Measurements from ENCODE around the gene CFAP92. TPM values are rescaled to one million over a fixed set of nuclear protein-coding genes. Genes with fewer than 3 reads are reported as not detected.

CFAP92 gene
- total and polyA plus RNA-seq, 4 donors = 0.05 to 0.25 (median 0.06) TPM; not detected in 1

DNA sequence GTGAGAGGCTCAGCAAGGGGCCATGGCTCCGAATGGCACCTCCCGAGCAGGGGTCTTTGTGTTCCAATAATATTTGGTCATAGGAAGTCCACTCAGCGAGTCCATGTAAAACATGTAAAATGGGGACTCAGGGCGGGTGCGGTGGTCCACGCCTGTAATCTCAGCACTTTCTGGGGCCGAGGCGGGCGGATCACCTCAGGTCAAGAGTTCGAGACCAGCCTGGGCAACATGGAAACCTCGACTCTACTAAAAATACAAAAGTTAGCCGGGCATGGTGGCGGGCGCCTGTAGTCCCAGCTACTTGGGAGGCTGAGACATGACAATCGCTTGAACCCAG is 33.6 kb upstream of the CFAP92 start (continued):
- TF ChIP-seq, protein P1, sequence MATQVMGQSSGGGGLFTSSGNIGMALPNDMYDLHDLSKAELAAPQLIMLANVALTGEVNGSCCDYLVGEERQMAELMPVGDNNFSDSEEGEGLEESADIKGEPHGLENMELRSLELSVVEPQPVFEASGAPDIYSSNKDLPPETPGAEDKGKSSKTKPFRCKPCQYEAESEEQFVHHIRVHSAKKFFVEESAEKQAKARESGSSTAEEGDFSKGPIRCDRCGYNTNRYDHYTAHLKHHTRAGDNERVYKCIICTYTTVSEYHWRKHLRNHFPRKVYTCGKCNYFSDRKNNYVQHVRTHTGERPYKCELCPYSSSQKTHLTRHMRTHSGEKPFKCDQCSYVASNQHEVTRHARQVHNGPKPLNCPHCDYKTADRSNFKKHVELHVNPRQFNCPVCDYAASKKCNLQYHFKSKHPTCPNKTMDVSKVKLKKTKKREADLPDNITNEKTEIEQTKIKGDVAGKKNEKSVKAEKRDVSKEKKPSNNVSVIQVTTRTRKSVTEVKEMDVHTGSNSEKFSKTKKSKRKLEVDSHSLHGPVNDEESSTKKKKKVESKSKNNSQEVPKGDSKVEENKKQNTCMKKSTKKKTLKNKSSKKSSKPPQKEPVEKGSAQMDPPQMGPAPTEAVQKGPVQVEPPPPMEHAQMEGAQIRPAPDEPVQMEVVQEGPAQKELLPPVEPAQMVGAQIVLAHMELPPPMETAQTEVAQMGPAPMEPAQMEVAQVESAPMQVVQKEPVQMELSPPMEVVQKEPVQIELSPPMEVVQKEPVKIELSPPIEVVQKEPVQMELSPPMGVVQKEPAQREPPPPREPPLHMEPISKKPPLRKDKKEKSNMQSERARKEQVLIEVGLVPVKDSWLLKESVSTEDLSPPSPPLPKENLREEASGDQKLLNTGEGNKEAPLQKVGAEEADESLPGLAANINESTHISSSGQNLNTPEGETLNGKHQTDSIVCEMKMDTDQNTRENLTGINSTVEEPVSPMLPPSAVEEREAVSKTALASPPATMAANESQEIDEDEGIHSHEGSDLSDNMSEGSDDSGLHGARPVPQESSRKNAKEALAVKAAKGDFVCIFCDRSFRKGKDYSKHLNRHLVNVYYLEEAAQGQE (IDR thresholded peaks at IDR 0.05) = no peak
- TF ChIP-seq GABPA (IDR thresholded peaks at IDR 0.05 in 1 of 2, conservative IDR thresholded peaks at IDR 0.05 in 1 of 2) (no peak), JUND (IDR thresholded peaks at IDR 0.05) (no peak), SP1 (IDR thresholded peaks at IDR 0.05) (no peak), FOXA2 (IDR thresholded peaks at IDR 0.05) (no peak), FOXA1 (IDR thresholded peaks at IDR 0.05) (no peak), TAF1 (conservative IDR thresholded peaks at IDR 0.05) (no peak)

DNA sequence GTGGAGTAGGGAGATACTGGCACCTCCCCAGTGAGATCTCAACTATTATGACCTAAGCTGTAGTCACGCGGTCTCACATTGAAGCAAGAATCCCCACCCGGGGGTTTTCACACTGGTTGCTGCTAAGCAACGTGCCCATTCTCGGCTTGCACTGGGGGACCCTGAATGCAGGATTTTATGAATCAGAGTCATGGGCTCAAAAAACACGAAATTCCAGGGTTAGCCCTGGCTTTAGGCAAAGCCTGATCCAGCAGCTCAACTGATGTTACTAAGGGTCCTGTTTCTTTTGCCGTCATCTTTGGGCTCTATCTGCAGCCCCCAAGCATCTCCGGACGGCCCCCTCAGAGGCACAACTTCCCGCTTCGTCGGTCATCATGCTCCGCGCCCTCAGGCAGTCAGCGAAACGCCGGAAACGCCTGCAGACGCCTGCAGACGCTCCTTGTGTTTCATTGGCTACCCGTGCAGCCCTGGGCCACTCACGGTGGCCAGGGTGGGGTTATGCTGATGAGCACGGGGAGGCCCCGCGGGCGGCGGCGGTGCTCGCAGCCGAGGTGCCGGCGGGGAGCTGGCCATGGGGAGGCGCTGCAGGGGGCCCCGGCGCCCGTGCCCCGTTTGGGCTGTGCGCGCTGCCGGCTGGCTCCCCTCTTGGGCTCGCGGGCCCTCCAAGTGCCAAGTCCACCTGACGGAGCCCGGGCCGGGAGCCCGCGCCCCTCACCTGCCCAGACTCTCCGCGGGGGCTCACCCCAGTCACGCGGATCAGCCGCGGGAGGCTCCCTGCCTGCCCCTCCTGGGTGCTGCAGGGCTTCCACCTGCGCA is 33.1 kb upstream of the CFAP92 start:
- no peaks in the 10 kb centered on the region for H3K36me3 ChIP-seq (ENCODE audit: control insufficient read depth in 4 of 4, insufficient read depth in 3 of 4, low read depth in 1 of 4, low read length in 3 of 4)
- no peaks in the 10 kb centered on the region for H3K27me3 ChIP-seq (ENCODE audit: control insufficient read depth in 4 of 4, insufficient read depth in 4 of 4, low read length in 3 of 4)
- peaks cover 0 to 6% (median 0%) of the 10 kb centered on the region in 4 donors for H3K9me3 ChIP-seq (ENCODE audit: control insufficient read depth in 4 of 4, low read length in 3 of 4)
- TF ChIP-seq, protein P2, sequence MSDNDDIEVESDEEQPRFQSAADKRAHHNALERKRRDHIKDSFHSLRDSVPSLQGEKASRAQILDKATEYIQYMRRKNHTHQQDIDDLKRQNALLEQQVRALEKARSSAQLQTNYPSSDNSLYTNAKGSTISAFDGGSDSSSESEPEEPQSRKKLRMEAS (IDR thresholded peaks at IDR 0.05) = no peak
- TF ChIP-seq, protein P3, sequence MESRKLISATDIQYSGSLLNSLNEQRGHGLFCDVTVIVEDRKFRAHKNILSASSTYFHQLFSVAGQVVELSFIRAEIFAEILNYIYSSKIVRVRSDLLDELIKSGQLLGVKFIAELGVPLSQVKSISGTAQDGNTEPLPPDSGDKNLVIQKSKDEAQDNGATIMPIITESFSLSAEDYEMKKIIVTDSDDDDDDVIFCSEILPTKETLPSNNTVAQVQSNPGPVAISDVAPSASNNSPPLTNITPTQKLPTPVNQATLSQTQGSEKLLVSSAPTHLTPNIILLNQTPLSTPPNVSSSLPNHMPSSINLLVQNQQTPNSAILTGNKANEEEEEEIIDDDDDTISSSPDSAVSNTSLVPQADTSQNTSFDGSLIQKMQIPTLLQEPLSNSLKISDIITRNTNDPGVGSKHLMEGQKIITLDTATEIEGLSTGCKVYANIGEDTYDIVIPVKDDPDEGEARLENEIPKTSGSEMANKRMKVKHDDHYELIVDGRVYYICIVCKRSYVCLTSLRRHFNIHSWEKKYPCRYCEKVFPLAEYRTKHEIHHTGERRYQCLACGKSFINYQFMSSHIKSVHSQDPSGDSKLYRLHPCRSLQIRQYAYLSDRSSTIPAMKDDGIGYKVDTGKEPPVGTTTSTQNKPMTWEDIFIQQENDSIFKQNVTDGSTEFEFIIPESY (IDR thresholded peaks at IDR 0.05) = no peak
- TF ChIP-seq EGR1 (IDR thresholded peaks at IDR 0.05; ENCODE audit: low read depth in 2 of 2) (no peak), RAD21 (IDR thresholded peaks at IDR 0.05) (peak in 1 of 2 donors; percentile 60), FOXA1 (IDR thresholded peaks at IDR 0.05) (no peak), SP1 (IDR thresholded peaks at IDR 0.05) (peak; percentile 51), RXRA (IDR thresholded peaks at IDR 0.05) (peak in 1 of 2 donors; percentile 10), GABPA (IDR thresholded peaks at IDR 0.05 in 1 of 2, conservative IDR thresholded peaks at IDR 0.05 in 1 of 2) (peak in 1 of 2 donors; percentile 72)
- TF ChIP-seq, protein P4, sequence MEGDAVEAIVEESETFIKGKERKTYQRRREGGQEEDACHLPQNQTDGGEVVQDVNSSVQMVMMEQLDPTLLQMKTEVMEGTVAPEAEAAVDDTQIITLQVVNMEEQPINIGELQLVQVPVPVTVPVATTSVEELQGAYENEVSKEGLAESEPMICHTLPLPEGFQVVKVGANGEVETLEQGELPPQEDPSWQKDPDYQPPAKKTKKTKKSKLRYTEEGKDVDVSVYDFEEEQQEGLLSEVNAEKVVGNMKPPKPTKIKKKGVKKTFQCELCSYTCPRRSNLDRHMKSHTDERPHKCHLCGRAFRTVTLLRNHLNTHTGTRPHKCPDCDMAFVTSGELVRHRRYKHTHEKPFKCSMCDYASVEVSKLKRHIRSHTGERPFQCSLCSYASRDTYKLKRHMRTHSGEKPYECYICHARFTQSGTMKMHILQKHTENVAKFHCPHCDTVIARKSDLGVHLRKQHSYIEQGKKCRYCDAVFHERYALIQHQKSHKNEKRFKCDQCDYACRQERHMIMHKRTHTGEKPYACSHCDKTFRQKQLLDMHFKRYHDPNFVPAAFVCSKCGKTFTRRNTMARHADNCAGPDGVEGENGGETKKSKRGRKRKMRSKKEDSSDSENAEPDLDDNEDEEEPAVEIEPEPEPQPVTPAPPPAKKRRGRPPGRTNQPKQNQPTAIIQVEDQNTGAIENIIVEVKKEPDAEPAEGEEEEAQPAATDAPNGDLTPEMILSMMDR (IDR thresholded peaks at IDR 0.05; ENCODE audit: low read depth, low read length, missing input control) = peak; percentile 35
- 10% methylated on average over 54 of the region's 54 CpGs for WGBS
- H3K9ac ChIP-seq (ENCODE audit: low read depth in 1 of 2, low read length in 2 of 2) = no peak overlapping the region
- H3K4me3 ChIP-seq (ENCODE audit: low read depth in 1 of 3, low read length in 3 of 3) = peak overlapping the region in 2 of 3 donors; percentile 24 to 51
- peak overlapping the region in 1 of 2 donors; percentile 67 for H3K27ac ChIP-seq (ENCODE audit: low read depth in 1 of 2, low read length in 2 of 2)
- H3K4me1 ChIP-seq (ENCODE audit: control insufficient read depth in 4 of 4, insufficient read depth in 4 of 4, low read length in 3 of 4) = peaks cover 0 to 8% (median 2%) of the 10 kb centered on the region in 4 donors
- DNase-seq (ENCODE audit: low spot score) = peak; percentile 83

All from liver (tissue), 9 donors.